Upper lobe of left lung (tissue), 6 donors: Measurements from ENCODE around the gene PHKB. TPM values are rescaled to one million over a fixed set of nuclear protein-coding genes. Genes with fewer than 3 reads are reported as not detected.

ENCODE experiments used
- ATAC-seq, 2 donors: fragments of 200-7000 bp; cut with Tn5 transposase; one replicate each; pipeline ENCODE4 v1.9.1; 2022; ENCODE audit warnings: mild to moderate bottlenecking in 2 of 2, moderate library complexity in 2 of 2; ENCODE audit not compliant: low FRiP score in 2 of 2
- DNase-seq, 2 donors: peaks; one replicate each; pipeline ENCODE4 v3.0.0-alpha.2; 2019 to 2020
- H3K27ac ChIP-seq, 4 donors: fragments of 200-600 bp; sonication (generic); one replicate each; pipeline ENCODE4 v1.5.1; 2016 to 2019
- H3K27me3 ChIP-seq, 4 donors: fragments of 200-600 bp; sonication (generic); one replicate each; pipeline ENCODE4 v1.5.1; 2017 to 2019
- H3K36me3 ChIP-seq, 4 donors: fragments of 200-600 bp; sonication (generic); one replicate each; pipeline ENCODE4 v1.5.1; 2016 to 2019
- H3K4me1 ChIP-seq, 4 donors: fragments of 200-600 bp; sonication (generic); one replicate each; pipeline ENCODE4 v1.5.1; 2018 to 2019
- H3K4me3 ChIP-seq, 4 donors: fragments of 200-600 bp; sonication (generic); one replicate each; pipeline ENCODE4 v1.5.1; 2017 to 2019; ENCODE audit warnings: mild to moderate bottlenecking in 2 of 4, moderate library complexity in 1 of 4
- H3K9me3 ChIP-seq, 4 donors: fragments of 200-600 bp; sonication (generic); one replicate each; pipeline ENCODE4 v1.5.1; 2018 to 2019
- EP300 ChIP-seq, 4 donors: sonication (generic); formaldehyde crosslinking; IDR thresholded peaks; one replicate each; pipeline ENCODE4 v1.5.1; 2017; ENCODE audit warnings: antibody characterized with exemption in 4 of 4, control low read depth in 2 of 4
- POLR2A ChIP-seq, 4 donors: fragments of 450-650 bp; IDR thresholded peaks; one replicate each; pipeline ENCODE4 v1.5.1; 2016 to 2017; ENCODE audit warnings: antibody characterized with exemption in 4 of 4, mild to moderate bottlenecking in 2 of 4
- POLR2AphosphoS5 ChIP-seq, 2 donors: sonication (generic); formaldehyde crosslinking; IDR thresholded peaks; one replicate each; pipeline ENCODE4 v1.5.1; 2017; ENCODE audit warnings: antibody characterized with exemption in 2 of 2
- WGBS, 2 donors: methylation state at CpG; one replicate each; pipeline ENCODE4 v1.1.5; 2017 to 2018; 5-methylcytosine and 5-hydroxymethylcytosine counted together
- total RNA-seq, 6 donors: library from RNA; depleted of rRNA in 4 of 6; stranded (reverse); fragments of >200 nt in 4 of 6; gene quantifications; one replicate each; pipeline versions ENCODE4 v1.1.0 to v1.2.1, GENCODE V29; 2016 to 2021
- TF ChIP-seq, protein P1 (sequence below), 6 experiments: fragments of 450-650 bp in 4 of 6; fragments of 200-600 bp in 2 of 6; sonication (generic) in 2 of 6; IDR thresholded peaks; one replicate each; pipeline ENCODE4 v1.5.1; 2016 to 2019; ENCODE audit warnings: antibody characterized with exemption in 6 of 6
- donor health status: DM: no; HTN: no; CAD: no; lungs with moderate emphysema.
- donor health status: DM: no; HTN: yes; CAD: no; lungs with severe emphysema.

The PHKB gene
- total RNA-seq, 6 donors from 2014 or later, result 63.0 to 135 (median 78.5) TPM

- no peak overlapping the region for H3K27ac ChIP-seq
- H3K4me1 ChIP-seq, result no peaks in the 10 kb centered on the region
- H3K4me3 ChIP-seq, result no peak overlapping the region
- whole genome bisulfite sequencing, 2 donors, result 91 to 98% methylated on average over 3 of the region's 3 CpGs
- no peak for DNase-seq
- no peaks in the 10 kb centered on the region for H3K9me3 ChIP-seq
- peaks cover 0 to 13% (median 2%) of the 10 kb centered on the region in 4 donors for H3K36me3 ChIP-seq
- no peak for ATAC-seq
- TF ChIP-seq, protein P1, sequence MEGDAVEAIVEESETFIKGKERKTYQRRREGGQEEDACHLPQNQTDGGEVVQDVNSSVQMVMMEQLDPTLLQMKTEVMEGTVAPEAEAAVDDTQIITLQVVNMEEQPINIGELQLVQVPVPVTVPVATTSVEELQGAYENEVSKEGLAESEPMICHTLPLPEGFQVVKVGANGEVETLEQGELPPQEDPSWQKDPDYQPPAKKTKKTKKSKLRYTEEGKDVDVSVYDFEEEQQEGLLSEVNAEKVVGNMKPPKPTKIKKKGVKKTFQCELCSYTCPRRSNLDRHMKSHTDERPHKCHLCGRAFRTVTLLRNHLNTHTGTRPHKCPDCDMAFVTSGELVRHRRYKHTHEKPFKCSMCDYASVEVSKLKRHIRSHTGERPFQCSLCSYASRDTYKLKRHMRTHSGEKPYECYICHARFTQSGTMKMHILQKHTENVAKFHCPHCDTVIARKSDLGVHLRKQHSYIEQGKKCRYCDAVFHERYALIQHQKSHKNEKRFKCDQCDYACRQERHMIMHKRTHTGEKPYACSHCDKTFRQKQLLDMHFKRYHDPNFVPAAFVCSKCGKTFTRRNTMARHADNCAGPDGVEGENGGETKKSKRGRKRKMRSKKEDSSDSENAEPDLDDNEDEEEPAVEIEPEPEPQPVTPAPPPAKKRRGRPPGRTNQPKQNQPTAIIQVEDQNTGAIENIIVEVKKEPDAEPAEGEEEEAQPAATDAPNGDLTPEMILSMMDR (IDR thresholded peaks at IDR 0.05), result no peak
- no peak for TF ChIP-seq POLR2AphosphoS5 (IDR thresholded peaks at IDR 0.05)
- TF ChIP-seq EP300 (IDR thresholded peaks at IDR 0.05), result no peak
- no peak for TF ChIP-seq POLR2A (IDR thresholded peaks at IDR 0.05)
- no peaks in the 10 kb centered on the region for H3K27me3 ChIP-seq
These were observed 116.9 kb downstream of the PHKB start for GRCh38 chr16:47578033-47578432.

GRCh38 chr16:47578573-47578972, 117.4 kb downstream of the PHKB start:
- H3K4me3 ChIP-seq, result no peak overlapping the region
- peaks cover 0 to 13% (median 2%) of the 10 kb centered on the region in 4 donors for H3K36me3 ChIP-seq
- DNase-seq (no peak), ATAC-seq (no peak)
- no peaks in the 10 kb centered on the region for H3K9me3 ChIP-seq
- TF ChIP-seq POLR2AphosphoS5 (IDR thresholded peaks at IDR 0.05) (no peak), EP300 (IDR thresholded peaks at IDR 0.05) (no peak), POLR2A (IDR thresholded peaks at IDR 0.05) (no peak)
- TF ChIP-seq, protein P1 (IDR thresholded peaks at IDR 0.05), result no peak
- no peaks in the 10 kb centered on the region for H3K4me1 ChIP-seq
- WGBS, 2 donors, result 100% methylated on average over 1 of the region's 1 CpG
- H3K27ac ChIP-seq, result no peak overlapping the region
- no peaks in the 10 kb centered on the region for H3K27me3 ChIP-seq

DNA sequence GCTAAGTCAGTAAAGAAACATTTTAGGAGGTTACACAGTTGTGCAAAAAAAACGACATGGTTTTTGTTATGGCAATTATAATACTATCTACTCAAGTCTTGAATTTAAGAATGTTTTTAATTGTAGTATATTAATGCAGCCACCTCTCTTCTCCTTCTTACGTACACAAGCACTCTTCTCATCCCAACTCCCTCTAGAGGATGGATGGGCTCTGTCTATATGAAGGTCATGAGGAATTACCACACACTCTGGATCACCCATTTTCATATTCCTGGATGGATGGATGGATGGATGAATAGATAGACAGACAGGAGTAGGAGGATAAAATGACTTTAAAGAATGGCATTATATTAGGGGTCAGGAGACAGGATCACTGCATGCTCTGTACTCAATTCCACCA, 120.0 kb downstream of the PHKB start:
- no peak for DNase-seq
- Histone ChIP-seq H3K4me3 (no peak overlapping the region), H3K9me3 (no peaks in the 10 kb centered on the region), H3K36me3 (peaks cover 0 to 13% (median 2%) of the 10 kb centered on the region in 4 donors), H3K27me3 (no peaks in the 10 kb centered on the region), H3K4me1 (no peaks in the 10 kb centered on the region), H3K27ac (no peak overlapping the region)
- TF ChIP-seq POLR2A (IDR thresholded peaks at IDR 0.05), result no peak
- no peak for TF ChIP-seq EP300 (IDR thresholded peaks at IDR 0.05)
- TF ChIP-seq, protein P1 (IDR thresholded peaks at IDR 0.05), result no peak
- TF ChIP-seq POLR2AphosphoS5 (IDR thresholded peaks at IDR 0.05), result no peak
- WGBS, 2 donors, result 90 to 91% methylated on average over 2 of the region's 2 CpGs
- ATAC-seq, result no peak

DNA sequence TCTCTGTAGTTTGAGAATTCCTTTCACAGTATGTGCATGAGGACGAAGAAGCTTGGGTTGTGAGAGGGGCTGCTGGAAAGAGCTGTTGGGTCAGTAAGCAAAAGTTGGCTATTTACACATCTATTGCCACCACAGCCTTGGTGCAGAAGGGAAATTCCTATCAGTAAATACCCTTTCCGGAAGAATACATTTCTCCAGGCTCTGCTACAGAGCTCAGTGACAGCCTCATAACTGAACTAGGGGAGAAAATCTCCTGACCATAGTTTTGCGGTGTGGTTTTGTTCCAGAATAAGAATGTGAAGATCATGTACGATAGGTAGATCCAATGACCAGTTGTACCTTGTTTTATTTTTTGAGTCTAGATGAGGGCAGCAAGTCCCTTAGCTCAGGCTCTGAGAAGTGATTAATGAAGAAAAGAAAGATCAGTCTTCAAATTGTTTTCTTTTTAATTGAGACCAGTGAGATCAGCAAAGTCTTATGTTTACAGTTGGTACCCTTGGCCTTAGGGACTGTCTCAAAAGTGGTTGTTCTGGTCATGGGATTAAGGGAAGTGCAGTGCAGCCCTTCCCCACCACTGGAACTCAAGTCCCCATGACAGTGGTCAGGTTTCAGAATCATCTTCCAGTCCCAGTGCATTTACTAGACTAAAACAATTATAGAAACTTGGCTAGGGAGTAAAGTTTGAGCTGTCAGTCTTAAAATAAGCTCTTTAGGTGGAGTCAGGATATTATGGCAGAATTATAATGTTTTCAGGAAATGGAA, 123.5 kb downstream of the PHKB start:
- TF ChIP-seq POLR2AphosphoS5 (IDR thresholded peaks at IDR 0.05) (no peak), EP300 (IDR thresholded peaks at IDR 0.05) (no peak)
- TF ChIP-seq, protein P1 (IDR thresholded peaks at IDR 0.05), result no peak
- Histone ChIP-seq H3K4me1 (no peaks in the 10 kb centered on the region), H3K9me3 (no peaks in the 10 kb centered on the region), H3K36me3 (peaks cover 4 to 27% (median 6%) of the 10 kb centered on the region in 4 donors), H3K27me3 (no peaks in the 10 kb centered on the region), H3K4me3 (no peak overlapping the region), H3K27ac (no peak overlapping the region)
- 90 to 93% methylated on average over 4 of the region's 4 CpGs for WGBS, 2 donors
- DNase-seq, result no peak
- ATAC-seq, result no peak

DNA sequence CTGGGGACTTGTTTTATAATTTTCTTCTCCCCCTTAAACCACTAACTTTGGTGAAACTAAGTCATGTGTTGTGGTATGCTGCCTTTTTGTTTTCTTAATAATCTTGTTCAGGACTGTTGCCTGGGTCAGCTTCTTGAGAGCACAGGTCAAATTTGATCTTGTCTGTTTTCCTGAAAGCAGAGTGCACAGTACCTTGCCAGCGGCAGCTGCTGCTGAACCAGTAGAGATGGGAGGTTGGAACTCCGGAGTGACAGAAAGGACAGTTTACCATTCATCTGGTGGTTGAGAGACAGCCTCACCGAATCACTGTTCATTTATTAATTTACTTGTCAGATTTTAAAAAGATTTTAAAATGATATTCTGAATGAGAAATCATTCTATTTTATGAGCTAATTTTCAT, 125.0 kb downstream of the PHKB start:
- Histone ChIP-seq H3K4me1 (no peaks in the 10 kb centered on the region), H3K4me3 (no peak overlapping the region), H3K36me3 (peaks cover 15 to 38% (median 20%) of the 10 kb centered on the region in 4 donors), H3K9me3 (no peaks in the 10 kb centered on the region), H3K27ac (no peak overlapping the region), H3K27me3 (no peaks in the 10 kb centered on the region)
- no peak for DNase-seq
- no peak for ATAC-seq
- TF ChIP-seq EP300 (IDR thresholded peaks at IDR 0.05), result no peak
- TF ChIP-seq POLR2AphosphoS5 (IDR thresholded peaks at IDR 0.05), result no peak
- TF ChIP-seq, protein P1 (IDR thresholded peaks at IDR 0.05), result no peak
- no peak for TF ChIP-seq POLR2A (IDR thresholded peaks at IDR 0.05)
- 94 to 96% methylated on average over 3 of the region's 3 CpGs for WGBS, 2 donors
